ENCODE data around the gene ATF1.

DNA sequence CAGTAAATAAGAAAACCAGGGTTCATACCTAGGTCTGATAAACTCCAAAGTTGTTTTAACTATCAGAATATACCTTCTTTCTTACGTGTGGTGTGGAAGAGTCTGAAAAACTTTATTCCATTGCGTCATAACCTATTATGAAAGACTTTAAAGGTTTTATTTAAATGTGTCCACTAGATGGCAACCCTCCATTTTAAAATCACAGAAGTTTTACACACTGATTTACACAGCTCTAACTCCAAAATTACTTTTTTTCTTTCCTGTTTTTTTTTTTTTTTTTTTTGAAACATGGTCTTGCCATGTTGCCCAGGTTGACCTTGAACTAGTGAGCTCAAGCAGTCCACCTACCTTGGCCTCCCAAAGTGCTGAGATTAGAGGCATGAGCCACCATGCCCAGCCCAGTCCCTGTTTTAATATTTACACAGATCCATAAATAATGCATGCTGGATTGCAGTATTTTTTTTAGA, 61.5 kb downstream of the ATF1 start:
- no peak for TF ChIP-seq POLR2A (IDR thresholded peaks at IDR 0.05; ENCODE audit: extremely low read depth, insufficient read length)
- TF ChIP-seq, protein P1, sequence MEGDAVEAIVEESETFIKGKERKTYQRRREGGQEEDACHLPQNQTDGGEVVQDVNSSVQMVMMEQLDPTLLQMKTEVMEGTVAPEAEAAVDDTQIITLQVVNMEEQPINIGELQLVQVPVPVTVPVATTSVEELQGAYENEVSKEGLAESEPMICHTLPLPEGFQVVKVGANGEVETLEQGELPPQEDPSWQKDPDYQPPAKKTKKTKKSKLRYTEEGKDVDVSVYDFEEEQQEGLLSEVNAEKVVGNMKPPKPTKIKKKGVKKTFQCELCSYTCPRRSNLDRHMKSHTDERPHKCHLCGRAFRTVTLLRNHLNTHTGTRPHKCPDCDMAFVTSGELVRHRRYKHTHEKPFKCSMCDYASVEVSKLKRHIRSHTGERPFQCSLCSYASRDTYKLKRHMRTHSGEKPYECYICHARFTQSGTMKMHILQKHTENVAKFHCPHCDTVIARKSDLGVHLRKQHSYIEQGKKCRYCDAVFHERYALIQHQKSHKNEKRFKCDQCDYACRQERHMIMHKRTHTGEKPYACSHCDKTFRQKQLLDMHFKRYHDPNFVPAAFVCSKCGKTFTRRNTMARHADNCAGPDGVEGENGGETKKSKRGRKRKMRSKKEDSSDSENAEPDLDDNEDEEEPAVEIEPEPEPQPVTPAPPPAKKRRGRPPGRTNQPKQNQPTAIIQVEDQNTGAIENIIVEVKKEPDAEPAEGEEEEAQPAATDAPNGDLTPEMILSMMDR (IDR thresholded peaks at IDR 0.05; ENCODE audit: low read depth, low read length), result peak; percentile 22
- no peak for TF ChIP-seq MYC (IDR thresholded peaks at IDR 0.05; ENCODE audit: low read depth, low read length)
- TF ChIP-seq, protein P2, sequence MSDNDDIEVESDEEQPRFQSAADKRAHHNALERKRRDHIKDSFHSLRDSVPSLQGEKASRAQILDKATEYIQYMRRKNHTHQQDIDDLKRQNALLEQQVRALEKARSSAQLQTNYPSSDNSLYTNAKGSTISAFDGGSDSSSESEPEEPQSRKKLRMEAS (IDR thresholded peaks at IDR 0.05; ENCODE audit: low read depth, low read length), result no peak

Data from NB4 (cell line).